ENCODE data around the gene PTPRN2.

Gene PTPRN2

GRCh38 chr7:157650801-157651200, 936.8 kb downstream of the PTPRN2 start:
- no peak overlapping the region for H3K4me3 ChIP-seq
- no peak overlapping the region for H3K27ac ChIP-seq
- no peak for DNase-seq (ENCODE audit: low spot score)
- no peak for TF ChIP-seq CTCF (IDR thresholded peaks at IDR 0.05)

- H3K4me3 ChIP-seq, result no peak overlapping the region
- H3K27ac ChIP-seq, result no peak overlapping the region
- TF ChIP-seq CTCF (IDR thresholded peaks at IDR 0.05), result no peak
- DNase-seq (ENCODE audit: low spot score), result no peak
Measured at GRCh38 chr7:157650131-157650631, 937.4 kb downstream of the PTPRN2 start.

GRCh38 chr7:157646551-157646950, 941.1 kb downstream of the PTPRN2 start:
- DNase-seq (ENCODE audit: low spot score), result no peak
- TF ChIP-seq CTCF (IDR thresholded peaks at IDR 0.05), result no peak
- no peak overlapping the region for H3K4me3 ChIP-seq
- no peak overlapping the region for H3K27ac ChIP-seq

GRCh38 chr7:157645539-157645938, 942.1 kb downstream of the PTPRN2 start:
- Histone ChIP-seq H3K27ac (no peak overlapping the region), H3K4me3 (no peak overlapping the region)
- no peak for DNase-seq (ENCODE audit: low spot score)
- no peak for TF ChIP-seq CTCF (IDR thresholded peaks at IDR 0.05)

GRCh38 chr7:157644946-157645345, 942.7 kb downstream of the PTPRN2 start:
- no peak for DNase-seq (ENCODE audit: low spot score)

GRCh38 chr7:157643525-157643970, 944.1 kb downstream of the PTPRN2 start:
- no peak overlapping the region for H3K4me3 ChIP-seq
- H3K27ac ChIP-seq, result no peak overlapping the region
- no peak for DNase-seq (ENCODE audit: low spot score)
- TF ChIP-seq CTCF (IDR thresholded peaks at IDR 0.05), result no peak

More at GRCh38 chr7:157644946-157645345, 942.7 kb downstream of the PTPRN2 start:
- TF ChIP-seq CTCF (IDR thresholded peaks at IDR 0.05), result no peak
- no peak overlapping the region for H3K4me3 ChIP-seq
- H3K27ac ChIP-seq, result no peak overlapping the region

GRCh38 chr7:157641866-157642265, 945.8 kb downstream of the PTPRN2 start:
- no peak for DNase-seq (ENCODE audit: low spot score)
- no peak overlapping the region for H3K27ac ChIP-seq
- TF ChIP-seq CTCF (IDR thresholded peaks at IDR 0.05), result no peak
- no peak overlapping the region for H3K4me3 ChIP-seq
